ENCODE data around the gene DOK6. TPM values are rescaled to one million over a fixed set of nuclear protein-coding genes. Genes with fewer than 3 reads are reported as not detected.

Gene DOK6
- total RNA-seq, 4 donors from 2014 or later, result 0.13 to 0.17 TPM; not detected in 2

- in situ Hi-C loops (cut with MboI; ENCODE audit: low sequenced_read_pairs in 4 of 4), result no loop called here
Observed at GRCh38 chr18:69557282-69557681, 156.6 kb downstream of the DOK6 start.

GRCh38 chr18:69558052-69558451 is 157.4 kb downstream of the DOK6 start:
- TF ChIP-seq POLR2A (IDR thresholded peaks at IDR 0.05) (no peak), CTCF (IDR thresholded peaks at IDR 0.05 in 4 of 5, conservative IDR thresholded peaks at IDR 0.05 in 1 of 5) (no peak)
- Histone ChIP-seq H3K27ac (no peak overlapping the region), H3K27me3 (no peaks in the 10 kb centered on the region), H3K4me3 (no peak overlapping the region), H3K9me3 (no peaks in the 10 kb centered on the region), H3K36me3 (no peaks in the 10 kb centered on the region), H3K4me1 (no peaks in the 10 kb centered on the region)
- ATAC-seq, result no peak
- no peak for DNase-seq
- in situ Hi-C loops (cut with MboI; ENCODE audit: low sequenced_read_pairs in 4 of 4), result no loop called here
- intact Hi-C loops (cut with DNase I; ENCODE audit: low total_unique reads), result no loop called here

More at GRCh38 chr18:69557282-69557681, 156.6 kb downstream of the DOK6 start:
- TF ChIP-seq CTCF (IDR thresholded peaks at IDR 0.05 in 4 of 5, conservative IDR thresholded peaks at IDR 0.05 in 1 of 5), result no peak
- TF ChIP-seq POLR2A (IDR thresholded peaks at IDR 0.05), result no peak
- ATAC-seq, result no peak
- no peaks in the 10 kb centered on the region for H3K27me3 ChIP-seq
- H3K36me3 ChIP-seq, result no peaks in the 10 kb centered on the region
- no peaks in the 10 kb centered on the region for H3K9me3 ChIP-seq
- no peak overlapping the region for H3K27ac ChIP-seq
- intact Hi-C loops (cut with DNase I; ENCODE audit: low total_unique reads), result no loop called here
- H3K4me1 ChIP-seq, result no peaks in the 10 kb centered on the region
- no peak for DNase-seq
- no peak overlapping the region for H3K4me3 ChIP-seq

- in situ Hi-C loops (cut with MboI; ENCODE audit: low sequenced_read_pairs in 4 of 4) (no loop called here), intact Hi-C loops (cut with DNase I; ENCODE audit: low total_unique reads) (no loop called here)
- DNase-seq, result no peak
- Histone ChIP-seq H3K4me1 (no peaks in the 10 kb centered on the region), H3K27me3 (no peaks in the 10 kb centered on the region), H3K27ac (no peak overlapping the region), H3K4me3 (no peak overlapping the region), H3K9me3 (no peaks in the 10 kb centered on the region), H3K36me3 (no peaks in the 10 kb centered on the region)
- TF ChIP-seq POLR2A (IDR thresholded peaks at IDR 0.05) (no peak), CTCF (IDR thresholded peaks at IDR 0.05 in 4 of 5, conservative IDR thresholded peaks at IDR 0.05 in 1 of 5) (no peak)
- ATAC-seq, result no peak
Observed at GRCh38 chr18:69559604-69560003, 158.9 kb downstream of the DOK6 start.

GRCh38 chr18:69564602-69565001 is 163.9 kb downstream of the DOK6 start:
- no peak for ATAC-seq
- in situ Hi-C loops (cut with MboI; ENCODE audit: low sequenced_read_pairs in 4 of 4) (no loop called here), intact Hi-C loops (cut with DNase I; ENCODE audit: low total_unique reads) (no loop called here)
- H3K4me1 ChIP-seq, result no peaks in the 10 kb centered on the region
- no peak overlapping the region for H3K4me3 ChIP-seq
- no peaks in the 10 kb centered on the region for H3K36me3 ChIP-seq
- H3K27ac ChIP-seq, result no peak overlapping the region
- TF ChIP-seq CTCF (IDR thresholded peaks at IDR 0.05 in 4 of 5, conservative IDR thresholded peaks at IDR 0.05 in 1 of 5), result no peak
- no peak for TF ChIP-seq POLR2A (IDR thresholded peaks at IDR 0.05)
- H3K9me3 ChIP-seq, result no peaks in the 10 kb centered on the region
- no peak for DNase-seq
- no peaks in the 10 kb centered on the region for H3K27me3 ChIP-seq

- Histone ChIP-seq H3K27ac (no peak overlapping the region), H3K9me3 (no peaks in the 10 kb centered on the region), H3K4me1 (no peaks in the 10 kb centered on the region), H3K27me3 (no peaks in the 10 kb centered on the region), H3K36me3 (no peaks in the 10 kb centered on the region), H3K4me3 (no peak overlapping the region)
- in situ Hi-C loops (cut with MboI; ENCODE audit: low sequenced_read_pairs in 4 of 4), result no loop called here
- no peak for ATAC-seq
- intact Hi-C loops (cut with DNase I; ENCODE audit: low total_unique reads), result no loop called here
- no peak for TF ChIP-seq CTCF (IDR thresholded peaks at IDR 0.05 in 4 of 5, conservative IDR thresholded peaks at IDR 0.05 in 1 of 5)
- TF ChIP-seq POLR2A (IDR thresholded peaks at IDR 0.05), result no peak
- DNase-seq, result no peak
Observed at GRCh38 chr18:69567813-69568488, 167.3 kb downstream of the DOK6 start.
